Smooth muscle cell of bladder (primary cell): Measurements from ENCODE around the gene DAPP1. TPM values are rescaled to one million over a fixed set of nuclear protein-coding genes. Genes with fewer than 3 reads are reported as not detected.

Source experiments
- total RNA-seq: library from RNA; depleted of rRNA; stranded (reverse); fragments of >200 nt; gene quantifications from 2 replicates; pipeline ENCODE4 v1.2.3, GENCODE V29; 2014

DAPP1 gene, protein sequence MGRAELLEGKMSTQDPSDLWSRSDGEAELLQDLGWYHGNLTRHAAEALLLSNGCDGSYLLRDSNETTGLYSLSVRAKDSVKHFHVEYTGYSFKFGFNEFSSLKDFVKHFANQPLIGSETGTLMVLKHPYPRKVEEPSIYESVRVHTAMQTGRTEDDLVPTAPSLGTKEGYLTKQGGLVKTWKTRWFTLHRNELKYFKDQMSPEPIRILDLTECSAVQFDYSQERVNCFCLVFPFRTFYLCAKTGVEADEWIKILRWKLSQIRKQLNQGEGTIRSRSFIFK
- 0.09 TPM in 1 of 2 replicates, not detected in the other for total RNA-seq

DNA sequence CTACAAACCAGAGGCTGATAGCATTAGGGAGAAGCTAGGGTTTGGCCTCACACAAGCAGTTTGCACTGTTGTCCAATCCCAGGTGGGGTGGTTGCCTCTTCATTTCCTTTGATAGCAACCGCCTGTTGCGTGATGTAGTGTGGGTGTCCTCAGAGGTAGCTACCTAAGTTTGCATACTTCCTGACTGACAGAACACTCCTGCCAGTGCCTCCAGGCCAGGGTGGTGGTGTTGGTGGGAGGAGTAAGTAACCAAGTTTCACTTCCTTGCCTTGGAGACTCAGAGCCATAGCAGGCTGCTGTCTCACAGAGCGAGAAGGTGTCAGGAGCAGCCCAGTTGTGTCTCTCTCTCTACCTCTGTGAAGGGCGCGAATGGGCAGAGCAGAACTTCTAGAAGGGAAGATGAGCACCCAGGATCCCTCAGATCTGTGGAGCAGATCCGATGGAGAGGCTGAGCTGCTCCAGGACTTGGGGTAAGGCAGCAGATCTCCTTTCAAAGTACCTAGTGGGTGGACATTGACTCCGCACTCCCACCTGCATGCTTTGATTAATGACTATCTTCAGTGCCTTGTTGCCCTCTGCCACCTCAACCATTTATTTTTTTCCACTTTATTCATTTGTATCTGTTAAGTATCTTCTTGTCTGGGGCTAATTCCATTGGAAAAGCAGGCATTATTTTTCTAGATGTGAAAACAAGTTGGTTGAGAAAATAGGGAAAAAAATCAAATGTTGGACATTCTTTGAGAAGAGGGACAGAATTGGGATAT lies at the start of gene DAPP1:
DAPP1 (plus strand) TSS at position 283 of the 764 bp plus-strand sequence; CDS start at position 370, 87 bp downstream.

DNA sequence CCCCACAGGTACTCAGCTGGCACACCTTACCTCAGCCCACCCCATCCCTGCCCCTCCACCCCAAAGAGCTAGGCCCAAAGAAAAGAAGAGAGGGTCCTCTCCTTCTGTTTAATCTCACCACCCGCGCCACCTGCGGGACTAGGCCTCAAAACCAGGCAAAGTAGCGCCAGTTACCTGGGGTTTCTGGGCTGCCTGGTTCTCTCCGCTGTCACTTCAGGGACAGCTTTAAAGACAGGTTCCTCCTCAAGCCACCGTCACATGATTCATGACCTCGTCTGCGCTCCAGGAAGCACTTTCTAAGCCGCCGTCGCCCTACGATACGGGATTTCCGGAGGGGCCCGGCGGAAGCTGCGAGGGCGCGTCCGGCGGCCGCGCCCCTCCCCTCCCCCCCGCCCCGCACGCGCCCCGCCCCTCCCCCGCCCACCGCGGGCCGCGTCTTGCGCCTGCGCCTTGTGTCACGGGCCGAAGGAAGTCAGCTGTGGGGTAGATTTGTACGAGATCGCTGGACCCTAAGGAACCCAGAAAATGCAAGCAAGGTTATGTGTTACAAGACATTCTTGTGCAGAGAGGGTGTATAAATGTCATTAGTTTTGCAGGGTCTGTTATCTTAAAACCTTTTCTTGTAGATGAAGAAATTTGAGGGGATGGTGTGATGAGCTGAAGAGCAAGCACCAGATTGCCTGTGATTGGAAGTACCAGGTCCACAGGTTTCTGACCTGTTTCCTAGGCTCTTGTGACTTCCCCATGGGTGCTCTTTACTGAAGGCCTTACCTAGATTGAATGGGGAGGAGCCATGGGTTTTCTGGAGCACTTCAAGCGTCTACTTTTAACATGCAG lies 77.8 kb downstream of the DAPP1 start, which contains the start of gene LAMTOR3:
LAMTOR3 (minus strand) TSS at position 267 of the 837 bp plus-strand sequence. CDS start 464 bp downstream, outside the sequence.

Other genes with a start within 250 kb of the DAPP1 start
- gene MTTP, start 242.0 kb upstream of the DAPP1 start, total RNA-seq, result under 0.01 and 0.09 TPM in 2 replicates
- gene C4orf54, start 159.0 kb upstream of the DAPP1 start, total RNA-seq, result under 0.01 TPM in 1 of 2 replicates, not detected in the other
- 19.5 and 27.5 TPM in 2 replicates for gene LAMTOR3, start 77.6 kb downstream of the DAPP1 start, total RNA-seq
- 31.9 and 45.4 TPM in 2 replicates for gene DNAJB14, start 129.8 kb downstream of the DAPP1 start, total RNA-seq
- 120 and 132 TPM in 2 replicates for gene H2AZ1, start 133.4 kb downstream of the DAPP1 start, total RNA-seq